HEK293 (cell line): ENCODE measurements around the gene HIBCH.

ENCODE experiments used
- KLF1 ChIP-seq: fragments of 450-650 bp; formaldehyde crosslinking; IDR thresholded peaks from 2 replicates; pipeline ENCODE4 v1.5.1; 2016; ENCODE audit warnings: missing biosample characterization, missing genetic modification characterization
- KLF8 ChIP-seq: fragments of 450-650 bp; formaldehyde crosslinking; IDR thresholded peaks from 2 replicates; pipeline ENCODE4 v1.5.1; 2016; ENCODE audit warnings: missing biosample characterization, missing genetic modification characterization
- RBAK ChIP-seq: fragments of 450-650 bp; formaldehyde crosslinking; IDR thresholded peaks from 2 replicates; pipeline ENCODE4 v1.5.1; 2016; ENCODE audit warnings: missing biosample characterization, missing genetic modification characterization
- SP3 ChIP-seq: fragments of 450-650 bp; formaldehyde crosslinking; IDR thresholded peaks from 2 replicates; pipeline ENCODE4 v1.5.1; 2016; ENCODE audit warnings: missing biosample characterization, missing genetic modification characterization
- SP7 ChIP-seq: fragments of 450-650 bp; formaldehyde crosslinking; IDR thresholded peaks from 2 replicates; pipeline ENCODE4 v1.5.1; 2016; ENCODE audit warnings: missing biosample characterization, missing genetic modification characterization
- ZFP69B ChIP-seq: fragments of 450-650 bp; formaldehyde crosslinking; IDR thresholded peaks from 2 replicates; pipeline ENCODE4 v1.5.1; 2016; ENCODE audit warnings: missing biosample characterization, missing genetic modification characterization
- ZNF10 ChIP-seq: fragments of 450-650 bp; formaldehyde crosslinking; IDR thresholded peaks from 2 replicates; pipeline ENCODE4 v1.5.1; 2017; ENCODE audit warnings: missing biosample characterization, missing genetic modification characterization
- ZNF221 ChIP-seq: fragments of 450-650 bp; formaldehyde crosslinking; IDR thresholded peaks from 2 replicates; pipeline ENCODE4 v1.5.1; 2017; ENCODE audit warnings: missing biosample characterization, missing genetic modification characterization, borderline replicate concordance
- ZNF248 ChIP-seq: fragments of 450-650 bp; formaldehyde crosslinking; IDR thresholded peaks from 2 replicates; pipeline ENCODE4 v1.5.1; 2017; ENCODE audit warnings: missing biosample characterization, missing genetic modification characterization
- ZNF324 ChIP-seq: fragments of 450-650 bp; formaldehyde crosslinking; IDR thresholded peaks from 2 replicates; pipeline ENCODE4 v1.5.1; 2016; ENCODE audit warnings: missing biosample characterization, missing genetic modification characterization
- ZNF341 ChIP-seq: fragments of 450-650 bp; formaldehyde crosslinking; IDR thresholded peaks from 2 replicates; pipeline ENCODE4; 2016; ENCODE audit warnings: low read depth, missing biosample characterization, missing genetic modification characterization
- ZNF366 ChIP-seq: fragments of 450-650 bp; formaldehyde crosslinking; conservative IDR thresholded peaks from 2 replicates; pipeline ENCODE4 v1.5.1; 2016; ENCODE audit warnings: missing biosample characterization, missing genetic modification characterization
- ZNF514 ChIP-seq: fragments of 450-650 bp; formaldehyde crosslinking; IDR thresholded peaks from 2 replicates; pipeline ENCODE4 v1.5.1; 2016; ENCODE audit warnings: missing biosample characterization, missing genetic modification characterization
- ZNF571 ChIP-seq: fragments of 450-650 bp; formaldehyde crosslinking; IDR thresholded peaks from 2 replicates; pipeline ENCODE4 v1.5.0; 2017; ENCODE audit warnings: missing biosample characterization, missing genetic modification characterization
- ZNF664 ChIP-seq: fragments of 450-650 bp; formaldehyde crosslinking; IDR thresholded peaks from 2 replicates; pipeline ENCODE4 v1.5.1; 2016; ENCODE audit warnings: missing biosample characterization, missing genetic modification characterization
- ZNF785 ChIP-seq: fragments of 450-650 bp; formaldehyde crosslinking; IDR thresholded peaks from 2 replicates; pipeline ENCODE4 v1.5.1; 2016; ENCODE audit warnings: missing biosample characterization, missing genetic modification characterization
- ZSCAN16 ChIP-seq: fragments of 450-650 bp; formaldehyde crosslinking; IDR thresholded peaks from 2 replicates; pipeline ENCODE4 v1.5.1; 2016; ENCODE audit warnings: missing biosample characterization, missing genetic modification characterization
- TF ChIP-seq, protein P1 (sequence below): fragments of 450-650 bp; formaldehyde crosslinking; IDR thresholded peaks from 2 replicates; pipeline ENCODE4 v1.5.1; 2017; ENCODE audit warnings: missing biosample characterization, mild to moderate bottlenecking, missing genetic modification characterization, moderate library complexity
- TF ChIP-seq, protein P2 (sequence below): fragments of 450-650 bp; formaldehyde crosslinking; IDR thresholded peaks from 2 replicates; pipeline ENCODE4 v1.5.1; 2016; ENCODE audit warnings: missing biosample characterization, missing genetic modification characterization
- TF ChIP-seq, protein P3 (sequence below): fragments of 450-650 bp; formaldehyde crosslinking; IDR thresholded peaks from 2 replicates; pipeline ENCODE4 v1.5.1; 2016; ENCODE audit warnings: missing biosample characterization, missing genetic modification characterization
- TF ChIP-seq, protein P4 (sequence below): fragments of 450-650 bp; formaldehyde crosslinking; IDR thresholded peaks from 2 replicates; pipeline ENCODE4 v1.5.1; 2016; ENCODE audit warnings: missing biosample characterization, missing genetic modification characterization
- TF ChIP-seq, protein P5 (sequence below): fragments of 450-650 bp; formaldehyde crosslinking; IDR thresholded peaks from 2 replicates; pipeline ENCODE4 v1.5.1; 2016; ENCODE audit warnings: missing biosample characterization, missing genetic modification characterization
- TF ChIP-seq, protein P6 (sequence below): fragments of 450-650 bp; formaldehyde crosslinking; IDR thresholded peaks from 2 replicates; pipeline ENCODE4 v1.5.1; 2017; ENCODE audit warnings: missing biosample characterization, missing genetic modification characterization
- TF ChIP-seq, protein P7 (sequence below): fragments of 450-650 bp; IDR thresholded peaks from 2 replicates; pipeline ENCODE4 v1.5.1; 2018; ENCODE audit warnings: missing biosample characterization, missing genetic modification characterization
- TF ChIP-seq, protein P8 (sequence below): fragments of 450-650 bp; formaldehyde crosslinking; IDR thresholded peaks from 2 replicates; pipeline ENCODE4 v1.5.1; 2016; ENCODE audit warnings: missing biosample characterization, missing genetic modification characterization

The HIBCH gene

DNA sequence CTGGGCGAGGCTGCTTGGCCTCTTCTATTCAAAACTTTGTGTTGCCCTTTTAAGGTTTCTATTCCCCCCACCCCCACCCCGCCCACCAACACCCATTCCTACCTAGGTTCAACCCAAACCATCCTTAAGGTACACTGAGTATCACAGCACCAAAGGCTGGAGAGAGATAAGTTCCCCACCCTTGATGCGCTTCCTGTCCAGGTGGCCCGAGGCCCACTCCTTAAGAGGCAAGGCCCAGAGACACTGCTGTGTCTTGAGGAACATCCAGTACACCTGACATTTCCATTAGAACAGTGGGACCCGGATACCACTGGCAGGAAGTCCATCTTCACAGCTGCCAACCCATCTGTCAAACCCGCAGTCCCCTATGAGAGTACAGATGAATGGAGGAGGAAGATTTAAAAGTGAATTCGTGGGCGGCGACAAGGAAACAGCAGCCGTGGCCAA, 23.5 kb upstream of the HIBCH start (continued):
- TF ChIP-seq, protein P1, sequence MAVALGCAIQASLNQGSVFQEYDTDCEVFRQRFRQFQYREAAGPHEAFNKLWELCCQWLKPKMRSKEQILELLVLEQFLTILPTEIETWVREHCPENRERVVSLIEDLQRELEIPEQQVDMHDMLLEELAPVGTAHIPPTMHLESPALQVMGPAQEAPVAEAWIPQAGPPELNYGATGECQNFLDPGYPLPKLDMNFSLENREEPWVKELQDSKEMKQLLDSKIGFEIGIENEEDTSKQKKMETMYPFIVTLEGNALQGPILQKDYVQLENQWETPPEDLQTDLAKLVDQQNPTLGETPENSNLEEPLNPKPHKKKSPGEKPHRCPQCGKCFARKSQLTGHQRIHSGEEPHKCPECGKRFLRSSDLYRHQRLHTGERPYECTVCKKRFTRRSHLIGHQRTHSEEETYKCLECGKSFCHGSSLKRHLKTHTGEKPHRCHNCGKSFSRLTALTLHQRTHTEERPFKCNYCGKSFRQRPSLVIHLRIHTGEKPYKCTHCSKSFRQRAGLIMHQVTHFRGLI (tag by site-specific recombination) = no peak
- TF ChIP-seq ZNF366 (no peak), KLF1 (tag by site-specific recombination) (peak; percentile 13; the same call in 1 of the 2 replicates), ZNF248 (tag by site-specific recombination) (no peak), ZNF10 (tag by site-specific recombination) (no peak), RBAK (tag by site-specific recombination) (no peak), ZNF571 (tag by site-specific recombination) (no peak), ZNF324 (no peak), SP7 (tag by site-specific recombination) (no peak), ZNF664 (no peak), ZFP69B (tag by site-specific recombination) (peak; percentile 82), ZNF341 (tag by site-specific recombination) (peak; percentile 52), ZNF785 (tag by site-specific recombination) (no peak), ZNF514 (tag by site-specific recombination) (no peak), ZSCAN16 (tag by site-specific recombination) (no peak), SP3 (tag by site-specific recombination) (peak; percentile 39; the same call in 1 of the 2 replicates), ZNF221 (tag by site-specific recombination) (no peak), KLF8 (no peak)
- TF ChIP-seq, protein P2, sequence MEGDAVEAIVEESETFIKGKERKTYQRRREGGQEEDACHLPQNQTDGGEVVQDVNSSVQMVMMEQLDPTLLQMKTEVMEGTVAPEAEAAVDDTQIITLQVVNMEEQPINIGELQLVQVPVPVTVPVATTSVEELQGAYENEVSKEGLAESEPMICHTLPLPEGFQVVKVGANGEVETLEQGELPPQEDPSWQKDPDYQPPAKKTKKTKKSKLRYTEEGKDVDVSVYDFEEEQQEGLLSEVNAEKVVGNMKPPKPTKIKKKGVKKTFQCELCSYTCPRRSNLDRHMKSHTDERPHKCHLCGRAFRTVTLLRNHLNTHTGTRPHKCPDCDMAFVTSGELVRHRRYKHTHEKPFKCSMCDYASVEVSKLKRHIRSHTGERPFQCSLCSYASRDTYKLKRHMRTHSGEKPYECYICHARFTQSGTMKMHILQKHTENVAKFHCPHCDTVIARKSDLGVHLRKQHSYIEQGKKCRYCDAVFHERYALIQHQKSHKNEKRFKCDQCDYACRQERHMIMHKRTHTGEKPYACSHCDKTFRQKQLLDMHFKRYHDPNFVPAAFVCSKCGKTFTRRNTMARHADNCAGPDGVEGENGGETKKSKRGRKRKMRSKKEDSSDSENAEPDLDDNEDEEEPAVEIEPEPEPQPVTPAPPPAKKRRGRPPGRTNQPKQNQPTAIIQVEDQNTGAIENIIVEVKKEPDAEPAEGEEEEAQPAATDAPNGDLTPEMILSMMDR (tag by site-specific recombination) = no peak
- TF ChIP-seq, protein P3, sequence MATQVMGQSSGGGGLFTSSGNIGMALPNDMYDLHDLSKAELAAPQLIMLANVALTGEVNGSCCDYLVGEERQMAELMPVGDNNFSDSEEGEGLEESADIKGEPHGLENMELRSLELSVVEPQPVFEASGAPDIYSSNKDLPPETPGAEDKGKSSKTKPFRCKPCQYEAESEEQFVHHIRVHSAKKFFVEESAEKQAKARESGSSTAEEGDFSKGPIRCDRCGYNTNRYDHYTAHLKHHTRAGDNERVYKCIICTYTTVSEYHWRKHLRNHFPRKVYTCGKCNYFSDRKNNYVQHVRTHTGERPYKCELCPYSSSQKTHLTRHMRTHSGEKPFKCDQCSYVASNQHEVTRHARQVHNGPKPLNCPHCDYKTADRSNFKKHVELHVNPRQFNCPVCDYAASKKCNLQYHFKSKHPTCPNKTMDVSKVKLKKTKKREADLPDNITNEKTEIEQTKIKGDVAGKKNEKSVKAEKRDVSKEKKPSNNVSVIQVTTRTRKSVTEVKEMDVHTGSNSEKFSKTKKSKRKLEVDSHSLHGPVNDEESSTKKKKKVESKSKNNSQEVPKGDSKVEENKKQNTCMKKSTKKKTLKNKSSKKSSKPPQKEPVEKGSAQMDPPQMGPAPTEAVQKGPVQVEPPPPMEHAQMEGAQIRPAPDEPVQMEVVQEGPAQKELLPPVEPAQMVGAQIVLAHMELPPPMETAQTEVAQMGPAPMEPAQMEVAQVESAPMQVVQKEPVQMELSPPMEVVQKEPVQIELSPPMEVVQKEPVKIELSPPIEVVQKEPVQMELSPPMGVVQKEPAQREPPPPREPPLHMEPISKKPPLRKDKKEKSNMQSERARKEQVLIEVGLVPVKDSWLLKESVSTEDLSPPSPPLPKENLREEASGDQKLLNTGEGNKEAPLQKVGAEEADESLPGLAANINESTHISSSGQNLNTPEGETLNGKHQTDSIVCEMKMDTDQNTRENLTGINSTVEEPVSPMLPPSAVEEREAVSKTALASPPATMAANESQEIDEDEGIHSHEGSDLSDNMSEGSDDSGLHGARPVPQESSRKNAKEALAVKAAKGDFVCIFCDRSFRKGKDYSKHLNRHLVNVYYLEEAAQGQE = no peak
- TF ChIP-seq, protein P4, sequence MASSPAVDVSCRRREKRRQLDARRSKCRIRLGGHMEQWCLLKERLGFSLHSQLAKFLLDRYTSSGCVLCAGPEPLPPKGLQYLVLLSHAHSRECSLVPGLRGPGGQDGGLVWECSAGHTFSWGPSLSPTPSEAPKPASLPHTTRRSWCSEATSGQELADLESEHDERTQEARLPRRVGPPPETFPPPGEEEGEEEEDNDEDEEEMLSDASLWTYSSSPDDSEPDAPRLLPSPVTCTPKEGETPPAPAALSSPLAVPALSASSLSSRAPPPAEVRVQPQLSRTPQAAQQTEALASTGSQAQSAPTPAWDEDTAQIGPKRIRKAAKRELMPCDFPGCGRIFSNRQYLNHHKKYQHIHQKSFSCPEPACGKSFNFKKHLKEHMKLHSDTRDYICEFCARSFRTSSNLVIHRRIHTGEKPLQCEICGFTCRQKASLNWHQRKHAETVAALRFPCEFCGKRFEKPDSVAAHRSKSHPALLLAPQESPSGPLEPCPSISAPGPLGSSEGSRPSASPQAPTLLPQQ (tag by site-specific recombination) = peak; percentile 89
- TF ChIP-seq, protein P5, sequence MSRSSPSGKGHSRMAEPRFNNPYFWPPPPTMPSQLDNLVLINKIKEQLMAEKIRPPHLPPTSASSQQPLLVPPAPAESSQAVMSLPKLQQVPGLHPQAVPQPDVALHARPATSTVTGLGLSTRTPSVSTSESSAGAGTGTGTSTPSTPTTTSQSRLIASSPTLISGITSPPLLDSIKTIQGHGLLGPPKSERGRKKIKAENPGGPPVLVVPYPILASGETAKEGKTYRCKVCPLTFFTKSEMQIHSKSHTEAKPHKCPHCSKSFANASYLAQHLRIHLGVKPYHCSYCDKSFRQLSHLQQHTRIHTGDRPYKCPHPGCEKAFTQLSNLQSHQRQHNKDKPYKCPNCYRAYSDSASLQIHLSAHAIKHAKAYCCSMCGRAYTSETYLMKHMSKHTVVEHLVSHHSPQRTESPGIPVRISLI = no peak
- TF ChIP-seq, protein P6, sequence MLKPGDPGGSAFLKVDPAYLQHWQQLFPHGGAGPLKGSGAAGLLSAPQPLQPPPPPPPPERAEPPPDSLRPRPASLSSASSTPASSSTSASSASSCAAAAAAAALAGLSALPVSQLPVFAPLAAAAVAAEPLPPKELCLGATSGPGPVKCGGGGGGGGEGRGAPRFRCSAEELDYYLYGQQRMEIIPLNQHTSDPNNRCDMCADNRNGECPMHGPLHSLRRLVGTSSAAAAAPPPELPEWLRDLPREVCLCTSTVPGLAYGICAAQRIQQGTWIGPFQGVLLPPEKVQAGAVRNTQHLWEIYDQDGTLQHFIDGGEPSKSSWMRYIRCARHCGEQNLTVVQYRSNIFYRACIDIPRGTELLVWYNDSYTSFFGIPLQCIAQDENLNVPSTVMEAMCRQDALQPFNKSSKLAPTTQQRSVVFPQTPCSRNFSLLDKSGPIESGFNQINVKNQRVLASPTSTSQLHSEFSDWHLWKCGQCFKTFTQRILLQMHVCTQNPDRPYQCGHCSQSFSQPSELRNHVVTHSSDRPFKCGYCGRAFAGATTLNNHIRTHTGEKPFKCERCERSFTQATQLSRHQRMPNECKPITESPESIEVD (tag by site-specific recombination) = no peak
- TF ChIP-seq, protein P7, sequence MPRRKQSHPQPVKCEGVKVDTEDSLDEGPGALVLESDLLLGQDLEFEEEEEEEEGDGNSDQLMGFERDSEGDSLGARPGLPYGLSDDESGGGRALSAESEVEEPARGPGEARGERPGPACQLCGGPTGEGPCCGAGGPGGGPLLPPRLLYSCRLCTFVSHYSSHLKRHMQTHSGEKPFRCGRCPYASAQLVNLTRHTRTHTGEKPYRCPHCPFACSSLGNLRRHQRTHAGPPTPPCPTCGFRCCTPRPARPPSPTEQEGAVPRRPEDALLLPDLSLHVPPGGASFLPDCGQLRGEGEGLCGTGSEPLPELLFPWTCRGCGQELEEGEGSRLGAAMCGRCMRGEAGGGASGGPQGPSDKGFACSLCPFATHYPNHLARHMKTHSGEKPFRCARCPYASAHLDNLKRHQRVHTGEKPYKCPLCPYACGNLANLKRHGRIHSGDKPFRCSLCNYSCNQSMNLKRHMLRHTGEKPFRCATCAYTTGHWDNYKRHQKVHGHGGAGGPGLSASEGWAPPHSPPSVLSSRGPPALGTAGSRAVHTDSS (tag by site-specific recombination) = no peak
- TF ChIP-seq, protein P8, sequence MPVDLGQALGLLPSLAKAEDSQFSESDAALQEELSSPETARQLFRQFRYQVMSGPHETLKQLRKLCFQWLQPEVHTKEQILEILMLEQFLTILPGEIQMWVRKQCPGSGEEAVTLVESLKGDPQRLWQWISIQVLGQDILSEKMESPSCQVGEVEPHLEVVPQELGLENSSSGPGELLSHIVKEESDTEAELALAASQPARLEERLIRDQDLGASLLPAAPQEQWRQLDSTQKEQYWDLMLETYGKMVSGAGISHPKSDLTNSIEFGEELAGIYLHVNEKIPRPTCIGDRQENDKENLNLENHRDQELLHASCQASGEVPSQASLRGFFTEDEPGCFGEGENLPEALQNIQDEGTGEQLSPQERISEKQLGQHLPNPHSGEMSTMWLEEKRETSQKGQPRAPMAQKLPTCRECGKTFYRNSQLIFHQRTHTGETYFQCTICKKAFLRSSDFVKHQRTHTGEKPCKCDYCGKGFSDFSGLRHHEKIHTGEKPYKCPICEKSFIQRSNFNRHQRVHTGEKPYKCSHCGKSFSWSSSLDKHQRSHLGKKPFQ = no peak
